CD4-positive, alpha-beta memory T cell (primary cell): ENCODE measurements around the gene ERN1. TPM values are rescaled to one million over a fixed set of nuclear protein-coding genes. Genes with fewer than 3 reads are reported as not detected.
A peak's percentile ranks its signal among the peaks of the same experiment; 100 is the strongest.

Source experiments
- CTCF ChIA-PET: fragments of 350-600 bp; sonication (Branson Sonifier 250); formaldehyde crosslinking; loops from one replicate; lab custom pipeline; 2021; ENCODE audit warnings: inconsistent platforms; ENCODE audit not compliant: partially characterized antibody; lab: Charles Lee
- POLR2A ChIA-PET: fragments of 350-600 bp; sonication (Branson Sonifier 250); formaldehyde crosslinking; loops from one replicate; lab custom pipeline; 2021; ENCODE audit not compliant: partially characterized antibody; lab: Charles Lee
- DNase-seq, 5 donors: peaks; one replicate each; pipeline versions ENCODE4 v3.0.0 to v3.0.0-alpha.2; 2020 to 2022; ENCODE audit warnings: mixed read lengths in 1 of 5
- H3K27ac ChIP-seq: one replicate; pipeline ENCODE4 v1.7.0; 2013; ENCODE audit warnings: low read depth, low read length
- H3K27me3 ChIP-seq: 2 replicates; pipeline ENCODE4 v1.7.0; 2013; ENCODE audit warnings: mild to moderate bottlenecking, low read length, moderate library complexity; ENCODE audit not compliant: insufficient read depth
- H3K36me3 ChIP-seq: 2 replicates; pipeline ENCODE4 v1.7.0; 2013; ENCODE audit warnings: mild to moderate bottlenecking, low read length, moderate library complexity; ENCODE audit not compliant: insufficient read depth
- H3K4me1 ChIP-seq: 2 replicates; pipeline ENCODE4 v1.7.0; 2013; ENCODE audit warnings: mild to moderate bottlenecking, low read length, moderate library complexity; ENCODE audit not compliant: insufficient read depth
- H3K4me3 ChIP-seq, 2 donors: one replicate each; pipeline ENCODE4 v1.7.0; 2013; ENCODE audit warnings: low read length in 2 of 2, mild to moderate bottlenecking in 1 of 2
- H3K9me3 ChIP-seq, 2 donors: one replicate each; pipeline ENCODE4 v1.7.0; 2013; ENCODE audit warnings: low read length in 2 of 2, control low read depth in 1 of 2; ENCODE audit not compliant: control insufficient read depth in 1 of 2
- H3K27ac Mint-ChIP-seq, 7 donors: one replicate each; pipeline ENCODE4 v1.8.0; 2020 to 2021; ENCODE audit warnings: mixed read lengths in 7 of 7, mild to moderate bottlenecking in 6 of 7, inconsistent platforms in 3 of 7, moderate library complexity in 3 of 7
- H3K27me3 Mint-ChIP-seq, 2 donors: one replicate each; pipeline ENCODE4 v1.8.0; 2020 to 2021; ENCODE audit warnings: mixed read lengths in 2 of 2
- H3K36me3 Mint-ChIP-seq, 2 donors: one replicate each; pipeline ENCODE4 v1.8.0; 2020 to 2021; ENCODE audit warnings: mixed read lengths in 2 of 2, inconsistent platforms in 1 of 2, mild to moderate bottlenecking in 1 of 2
- H3K4me1 Mint-ChIP-seq, 4 donors: one replicate each; pipeline ENCODE4 v1.8.0; 2020 to 2021; ENCODE audit warnings: mixed read lengths in 4 of 4, mild to moderate bottlenecking in 1 of 4
- H3K4me3 Mint-ChIP-seq, 8 donors: one replicate each; pipeline ENCODE4 v1.8.0; 2020 to 2021; ENCODE audit warnings: mixed read lengths in 8 of 8, mild to moderate bottlenecking in 7 of 8, moderate library complexity in 6 of 8, inconsistent platforms in 3 of 8
- H3K9me3 Mint-ChIP-seq, 8 donors: one replicate each; pipeline ENCODE4 v1.8.0; 2020 to 2021; ENCODE audit warnings: mixed read lengths in 8 of 8, mild to moderate bottlenecking in 5 of 8, inconsistent platforms in 3 of 8, moderate library complexity in 1 of 8
- intact Hi-C: fragments of 100-400 bp; cut with micrococcal nuclease; formaldehyde crosslinking; loops from one replicate; pipeline ENCODE4 v1.15.1; 2023
- polyA plus RNA-seq, 2 donors: library from polyadenylated mRNA; unstranded; fragments of 300-500 nt; fragmentation: Illumina TruSeq; gene quantifications; one replicate each; pipeline ENCODE4 v1.2.3, GENCODE V29; 2021
- total RNA-seq, 2 experiments: library from RNA; stranded (reverse); gene quantifications; one replicate each; pipeline ENCODE4 v1.2.3, GENCODE V29; 2021

Gene ERN1
- total and polyA plus RNA-seq, 4 experiments from 2014 or later, result 47.9 to 172 (median 144) TPM

DNA sequence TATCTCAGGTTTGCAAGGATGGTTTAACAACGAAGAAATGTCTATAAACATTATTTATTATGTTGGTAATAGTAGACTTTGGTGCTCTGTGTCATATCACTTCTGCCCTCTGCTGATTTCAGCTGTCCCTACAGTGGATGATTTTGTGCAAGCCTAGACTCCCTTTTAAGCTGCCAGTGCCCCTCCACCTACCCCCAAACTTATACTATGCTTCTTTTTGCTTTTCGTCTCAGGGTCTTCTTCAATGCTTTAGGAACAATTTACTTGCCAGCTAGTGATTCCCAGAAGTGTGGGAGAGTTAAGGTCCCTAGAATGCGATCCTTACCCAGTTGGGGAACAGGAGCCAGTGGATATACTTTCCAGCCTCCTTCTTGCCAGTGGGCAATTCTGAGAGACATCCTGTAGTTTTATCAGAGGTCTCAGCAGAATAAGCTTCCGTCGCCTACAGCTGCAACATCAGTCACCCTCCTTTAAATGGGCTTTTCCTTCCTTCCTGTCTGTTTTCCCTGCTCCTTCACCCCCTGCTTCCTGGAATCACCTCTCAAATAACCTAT is 113.6 kb downstream of the ERN1 start:
- H3K36me3 ChIP-seq, result no peaks in the 10 kb centered on the region
- intact Hi-C loops, result loop anchor here (5.0 kb wide), 1 partner anchor 481 kb away; the partner anchor contains the start of gene POLG2
- H3K27me3 Mint-ChIP-seq, result peaks cover 0 to 1% of the 10 kb centered on the region in 2 donors
- H3K27ac Mint-ChIP-seq, result peak overlapping the region; percentile 94 to 100 (median 96)
- H3K36me3 Mint-ChIP-seq, result peaks cover 15 to 31% of the 10 kb centered on the region in 2 donors
- H3K4me3 Mint-ChIP-seq, result peak overlapping the region; percentile 82 to 100 (median 93)
- peaks cover 39 to 85% (median 56%) of the 10 kb centered on the region in 4 donors for H3K4me1 Mint-ChIP-seq
- peaks cover 71% of the 10 kb centered on the region for H3K4me1 ChIP-seq
- no peaks in the 10 kb centered on the region for H3K9me3 ChIP-seq
- peaks cover 0 to 4% (median 0%) of the 10 kb centered on the region in 8 donors for H3K9me3 Mint-ChIP-seq
- no peak for DNase-seq
- peak overlapping the region; percentile 69 for H3K27ac ChIP-seq
- H3K27me3 ChIP-seq, result no peaks in the 10 kb centered on the region
- peak overlapping the region; percentile 4 to 51 for H3K4me3 ChIP-seq
- POLR2A ChIA-PET, result interaction anchor here (0.9 to 18.0 kb wide), 11 partner anchors 12 to 173 kb away, joined by 3 to 587 read pairs (median 8); partner anchors contain the start of genes ERN1, PRR29 and SMARCD2
- CTCF ChIA-PET, result interaction anchor here (0.8 to 16.3 kb wide), 10 partner anchors 12 to 173 kb away, joined by 3 to 556 read pairs (median 4); partner anchors contain the start of gene PRR29

DNA sequence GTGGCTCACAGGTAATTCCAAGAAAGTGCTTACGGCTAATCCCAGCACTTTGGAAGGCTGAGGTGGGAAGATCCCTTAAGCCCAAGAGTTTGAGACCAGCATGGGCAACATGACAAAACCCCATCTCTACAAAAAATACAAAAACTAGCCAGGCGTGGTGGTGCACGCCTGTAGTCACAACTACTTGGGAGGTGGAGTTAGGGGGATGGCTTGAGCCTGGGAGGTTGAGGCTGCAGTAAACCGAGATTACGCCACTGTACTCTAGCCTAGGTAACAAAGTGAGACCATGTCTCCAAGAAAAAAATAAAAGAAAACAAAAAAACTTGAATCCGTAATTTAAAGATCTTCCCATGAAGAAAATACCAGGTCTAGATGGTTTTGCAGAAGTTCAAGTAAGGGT is 114.5 kb downstream of the ERN1 start:
- Histone ChIP-seq H3K36me3 (no peaks in the 10 kb centered on the region), H3K27ac (peak overlapping the region; percentile 53), H3K9me3 (no peaks in the 10 kb centered on the region), H3K27me3 (no peaks in the 10 kb centered on the region), H3K4me1 (peaks cover 73% of the 10 kb centered on the region), H3K4me3 (peak overlapping the region; percentile 34 to 51)
- H3K27ac Mint-ChIP-seq, result peak overlapping the region; percentile 90 to 100 (median 95)
- POLR2A ChIA-PET, result no interaction called here
- peaks cover 24 to 36% of the 10 kb centered on the region in 2 donors for H3K36me3 Mint-ChIP-seq
- H3K9me3 Mint-ChIP-seq, result peaks cover 0 to under 1% (median 0%) of the 10 kb centered on the region in 8 donors
- DNase-seq, result no peak
- peaks cover 38 to 85% (median 58%) of the 10 kb centered on the region in 4 donors for H3K4me1 Mint-ChIP-seq
- H3K4me3 Mint-ChIP-seq, result peak overlapping the region; percentile 82 to 100 (median 90)
- CTCF ChIA-PET, result no interaction called here
- H3K27me3 Mint-ChIP-seq, result peaks cover 0 to 1% of the 10 kb centered on the region in 2 donors
- intact Hi-C loops, result loop anchor here (5.0 kb wide), 1 partner anchor 482 kb away; the partner anchor contains the start of gene POLG2

- DNase-seq, result no peak
- Mint-ChIP-seq H3K9me3 (peaks cover 0 to 2% (median 0%) of the 10 kb centered on the region in 8 donors), H3K4me1 (peaks cover 40 to 88% (median 62%) of the 10 kb centered on the region in 4 donors), H3K27ac (peak overlapping the region; percentile 60 to 99 (median 85)), H3K4me3 (peak overlapping the region; percentile 21 to 64 (median 46)), H3K27me3 (no peaks in the 10 kb centered on the region), H3K36me3 (peaks cover 30 to 65% of the 10 kb centered on the region in 2 donors)
- H3K27me3 ChIP-seq, result no peaks in the 10 kb centered on the region
- peaks cover 31% of the 10 kb centered on the region for H3K36me3 ChIP-seq
- peaks cover 90% of the 10 kb centered on the region for H3K4me1 ChIP-seq
- H3K27ac ChIP-seq, result no peak overlapping the region
- H3K9me3 ChIP-seq, result no peaks in the 10 kb centered on the region
- intact Hi-C loops, result loop anchor here (1.0 kb wide), 1 partner anchor 8 kb away; no protein-coding TSS in a partner anchor
- ChIA-PET POLR2A (interaction anchor here (1.0 to 22.6 kb wide), 2 partner anchors 10 to 15 kb away, joined by 3 to 587 read pairs; partner anchors contain the start of gene ICAM2), CTCF (interaction anchor here (1.1 to 32.9 kb wide), 3 partner anchors 14 to 90 kb away, joined by 3 to 556 read pairs (median 3); partner anchors contain the start of gene ICAM2)
- no peak overlapping the region for H3K4me3 ChIP-seq
These were observed 120.2 kb downstream of the ERN1 start for GRCh38 chr17:64009571-64010402.

DNA sequence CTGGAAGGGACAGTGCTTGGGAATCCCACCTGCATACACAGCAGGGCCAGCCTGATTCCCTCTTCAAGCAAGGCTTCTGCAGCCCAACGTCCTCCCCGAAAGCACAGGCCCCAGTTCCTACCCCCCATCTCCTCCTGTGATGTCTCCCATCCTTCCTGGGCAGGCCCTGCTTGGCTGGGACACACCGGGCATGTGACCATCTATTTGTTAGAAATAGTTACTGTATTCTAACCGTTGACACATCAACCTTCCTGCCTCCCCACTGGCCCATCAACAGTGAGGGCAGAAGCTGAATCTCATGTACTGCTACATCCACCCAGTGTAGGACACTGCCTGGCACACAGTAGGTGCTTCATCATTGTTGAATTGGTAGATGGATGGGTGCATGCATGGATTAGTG is 121.1 kb downstream of the ERN1 start:
- intact Hi-C loops, result loop anchor here (1.0 kb wide), 1 partner anchor 8 kb away; no protein-coding TSS in a partner anchor
- Mint-ChIP-seq H3K4me3 (peak overlapping the region in 6 of 8 donors; percentile 11 to 69 (median 46)), H3K4me1 (peaks cover 36 to 80% (median 59%) of the 10 kb centered on the region in 4 donors), H3K27ac (peak overlapping the region; percentile 53 to 99 (median 84)), H3K36me3 (peaks cover 36 to 74% of the 10 kb centered on the region in 2 donors), H3K9me3 (peaks cover 0 to 2% (median 0%) of the 10 kb centered on the region in 8 donors), H3K27me3 (no peaks in the 10 kb centered on the region)
- POLR2A ChIA-PET, result interaction anchor here (1.0 to 22.6 kb wide), 2 partner anchors 9 to 16 kb away, joined by 3 to 587 read pairs; partner anchors contain the start of gene ICAM2
- Histone ChIP-seq H3K4me1 (peaks cover 81% of the 10 kb centered on the region), H3K27ac (peak overlapping the region; percentile 36), H3K27me3 (no peaks in the 10 kb centered on the region), H3K36me3 (peaks cover 40% of the 10 kb centered on the region), H3K9me3 (no peaks in the 10 kb centered on the region), H3K4me3 (no peak overlapping the region)
- CTCF ChIA-PET, result interaction anchor here (1.1 to 32.9 kb wide), 2 partner anchors 15 to 89 kb away, joined by 3 to 556 read pairs; partner anchors contain the start of gene ICAM2
- no peak for DNase-seq

GRCh38 chr17:64008346-64008745 is 121.6 kb downstream of the ERN1 start:
- no peaks in the 10 kb centered on the region for H3K9me3 ChIP-seq
- peaks cover 36 to 77% of the 10 kb centered on the region in 2 donors for H3K36me3 Mint-ChIP-seq
- H3K36me3 ChIP-seq, result peaks cover 45% of the 10 kb centered on the region
- H3K4me1 ChIP-seq, result peaks cover 76% of the 10 kb centered on the region
- H3K27ac Mint-ChIP-seq, result peak overlapping the region; percentile 73 to 99 (median 84)
- peak overlapping the region in 2 of 8 donors; percentile 20 to 25 for H3K4me3 Mint-ChIP-seq
- H3K9me3 Mint-ChIP-seq, result peaks cover 0 to 2% (median 0%) of the 10 kb centered on the region in 8 donors
- intact Hi-C loops, result no loop called here
- H3K4me3 ChIP-seq, result no peak overlapping the region
- no peaks in the 10 kb centered on the region for H3K27me3 ChIP-seq
- ChIA-PET CTCF (interaction anchor here (1.1 to 32.9 kb wide), 2 partner anchors 15 to 89 kb away, joined by 3 to 556 read pairs; partner anchors contain the start of gene ICAM2), POLR2A (interaction anchor here (1.0 to 22.6 kb wide), 2 partner anchors 9 to 16 kb away, joined by 3 to 587 read pairs; partner anchors contain the start of gene ICAM2)
- H3K4me1 Mint-ChIP-seq, result peaks cover 36 to 75% (median 55%) of the 10 kb centered on the region in 4 donors
- no peak for DNase-seq
- no peaks in the 10 kb centered on the region for H3K27me3 Mint-ChIP-seq
- H3K27ac ChIP-seq, result peak overlapping the region; percentile 36

- ChIA-PET CTCF (interaction anchor here (32.9 kb wide), 1 partner anchor 16 kb away, joined by 556 read pairs; the partner anchor contains the start of gene ICAM2), POLR2A (interaction anchor here (22.6 kb wide), 1 partner anchor 17 kb away, joined by 587 read pairs; the partner anchor contains the start of gene ICAM2)
- peak overlapping the region in 2 of 8 donors; percentile 20 to 47 for H3K4me3 Mint-ChIP-seq
- peaks cover 36 to 80% of the 10 kb centered on the region in 2 donors for H3K36me3 Mint-ChIP-seq
- H3K27ac ChIP-seq, result peak overlapping the region; percentile 36
- H3K9me3 Mint-ChIP-seq, result peaks cover 0 to 2% (median 0%) of the 10 kb centered on the region in 8 donors
- intact Hi-C loops, result no loop called here
- H3K36me3 ChIP-seq, result peaks cover 50% of the 10 kb centered on the region
- H3K27me3 ChIP-seq, result no peaks in the 10 kb centered on the region
- no peaks in the 10 kb centered on the region for H3K9me3 ChIP-seq
- no peaks in the 10 kb centered on the region for H3K27me3 Mint-ChIP-seq
- H3K4me3 ChIP-seq, result no peak overlapping the region
- H3K4me1 Mint-ChIP-seq, result peaks cover 35 to 70% (median 52%) of the 10 kb centered on the region in 4 donors
- no peak for DNase-seq
- H3K4me1 ChIP-seq, result peaks cover 71% of the 10 kb centered on the region
- peak overlapping the region in 6 of 7 donors; percentile 73 to 99 (median 85) for H3K27ac Mint-ChIP-seq
These were observed 122.1 kb downstream of the ERN1 start for GRCh38 chr17:64007838-64008282.
